ENCODE results near the gene JAG2. TPM values are rescaled to one million over a fixed set of nuclear protein-coding genes. Genes with fewer than 3 reads are reported as not detected.

Gene JAG2
- total RNA-seq, 1 donor from 2014 or later, result 33.6 TPM

- no peak for DNase-seq
- intact Hi-C loops (cut with micrococcal nuclease), result loop anchor here (5.0 kb wide), 1 partner anchor 147 kb away; no protein-coding TSS in a partner anchor
- no peak for ATAC-seq
Observed at GRCh38 chr14:105204931-105205672, 36.5 kb upstream of the JAG2 start.

DNA sequence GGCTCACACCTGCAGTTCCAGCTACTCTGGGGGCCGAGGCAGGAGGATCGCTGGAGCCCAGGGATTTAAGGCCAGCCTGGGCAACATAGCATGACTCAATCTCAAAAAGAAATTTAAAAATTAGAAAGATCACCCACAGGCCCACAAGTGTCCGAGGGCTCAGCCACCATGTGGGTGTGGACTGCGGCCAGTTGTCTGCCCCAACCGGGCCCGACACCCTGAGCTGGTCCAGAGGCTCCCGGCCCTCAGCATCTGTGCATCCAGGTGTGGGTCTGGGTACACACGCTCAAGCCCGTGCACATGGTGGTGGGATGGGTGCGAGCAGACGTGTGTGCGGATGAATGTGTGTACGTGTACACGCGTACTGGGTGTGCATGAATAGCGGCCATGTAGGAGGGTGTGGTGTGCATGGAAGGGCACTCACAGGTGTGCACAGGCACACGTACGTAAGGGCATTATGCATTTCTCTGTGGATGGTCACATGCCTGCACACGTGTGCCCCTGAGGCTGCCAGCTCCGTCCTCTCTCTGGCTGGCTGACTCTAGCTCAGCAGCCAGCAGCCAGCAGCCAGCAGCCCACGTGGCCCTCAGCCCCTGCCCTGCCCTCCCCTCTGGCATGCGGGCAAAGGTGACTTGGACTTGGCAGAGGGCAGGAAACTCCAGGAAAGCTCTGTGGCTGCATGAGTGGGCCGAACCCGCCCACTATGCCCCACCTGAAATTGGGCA is 35.8 kb upstream of the JAG2 start:
- intact Hi-C loops (cut with micrococcal nuclease), result loop anchor here (5.0 kb wide), 1 partner anchor 148 kb away; no protein-coding TSS in a partner anchor
- ATAC-seq, result peak; percentile 80
- peak; percentile 92 for DNase-seq

GRCh38 chr14:105203701-105204100 is 35.1 kb upstream of the JAG2 start:
- ATAC-seq (no peak), DNase-seq (no peak)
- intact Hi-C loops (cut with micrococcal nuclease), result loop anchor here (5.0 kb wide), 1 partner anchor 149 kb away; no protein-coding TSS in a partner anchor

DNA sequence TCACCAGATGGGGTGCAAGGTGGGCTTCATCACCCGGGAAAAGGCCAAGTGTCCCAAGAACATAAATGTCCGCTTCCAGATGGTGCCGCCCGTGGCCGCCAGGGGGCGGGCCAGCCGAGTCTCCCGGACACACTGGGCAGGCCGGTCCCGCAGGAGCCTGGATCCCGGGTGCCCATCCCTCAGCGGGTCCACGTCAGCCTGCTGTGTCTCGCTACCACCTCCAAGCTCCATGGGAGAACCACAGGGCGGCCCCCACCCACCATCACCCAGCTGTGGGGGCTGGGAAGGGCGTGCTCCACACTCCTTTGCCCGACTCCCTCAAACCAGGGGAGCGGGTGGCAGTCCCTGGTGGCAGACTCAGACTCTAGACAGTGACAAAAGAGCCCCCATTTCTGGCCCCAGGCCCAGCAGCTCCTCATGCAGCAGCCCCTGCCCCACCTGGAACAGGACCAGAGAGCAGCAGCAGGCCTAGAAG is 34.5 kb upstream of the JAG2 start:
- peak; percentile 90 for DNase-seq
- intact Hi-C loops (cut with micrococcal nuclease), result loop anchor here (5.0 kb wide), 1 partner anchor 149 kb away; no protein-coding TSS in a partner anchor
- peak; percentile 45 for ATAC-seq

- intact Hi-C loops (cut with micrococcal nuclease), result loop anchor here (5.0 kb wide), 1 partner anchor 150 kb away; no protein-coding TSS in a partner anchor
- DNase-seq (no peak), ATAC-seq (no peak)
Observed at GRCh38 chr14:105201925-105202513, 33.4 kb upstream of the JAG2 start.

GRCh38 chr14:105201156-105201924 is 32.8 kb upstream of the JAG2 start:
- intact Hi-C loops (cut with micrococcal nuclease), result loop anchor here (5.0 kb wide), 1 partner anchor 151 kb away; no protein-coding TSS in a partner anchor
- ATAC-seq (no peak), DNase-seq (no peak)

GRCh38 chr14:105200641-105201040 is 32.1 kb upstream of the JAG2 start:
- ATAC-seq, result no peak
- intact Hi-C loops (cut with micrococcal nuclease), result loop anchor here (5.0 kb wide), 1 partner anchor 152 kb away; no protein-coding TSS in a partner anchor

DNA sequence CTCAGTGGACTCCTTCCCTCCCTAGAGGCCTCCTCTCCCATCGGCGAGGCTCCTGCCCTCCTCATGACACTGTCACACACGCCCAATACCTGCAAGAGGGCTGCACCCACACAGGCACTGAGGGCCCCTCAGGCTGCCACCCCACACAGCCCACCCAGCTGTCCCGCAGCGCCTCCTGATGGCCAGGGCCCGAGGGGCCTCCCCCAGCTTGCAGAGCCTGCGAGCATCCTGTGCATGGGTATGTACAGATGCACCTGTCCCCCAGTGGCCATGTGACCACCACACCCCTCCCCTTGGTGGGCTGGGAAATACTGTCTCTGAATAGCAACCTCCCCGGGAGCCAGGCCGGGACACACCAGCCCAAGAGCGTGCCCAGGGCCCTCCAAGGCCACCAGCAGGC is 31.5 kb upstream of the JAG2 start:
- intact Hi-C loops (cut with micrococcal nuclease), result loop anchor here (5.0 kb wide), 1 partner anchor 152 kb away; no protein-coding TSS in a partner anchor
- ATAC-seq (no peak), DNase-seq (no peak)

More at GRCh38 chr14:105200641-105201040, 32.1 kb upstream of the JAG2 start:
- no peak for DNase-seq

GRCh38 chr14:105199093-105199492 is 30.5 kb upstream of the JAG2 start:
- DNase-seq, result peak; percentile 57
- peak; percentile 6 for ATAC-seq
- intact Hi-C loops (cut with micrococcal nuclease), result no loop called here

GRCh38 chr14:105198588-105198987 is 30.0 kb upstream of the JAG2 start:
- no peak for ATAC-seq
- intact Hi-C loops (cut with micrococcal nuclease), result no loop called here
- no peak for DNase-seq

DNA sequence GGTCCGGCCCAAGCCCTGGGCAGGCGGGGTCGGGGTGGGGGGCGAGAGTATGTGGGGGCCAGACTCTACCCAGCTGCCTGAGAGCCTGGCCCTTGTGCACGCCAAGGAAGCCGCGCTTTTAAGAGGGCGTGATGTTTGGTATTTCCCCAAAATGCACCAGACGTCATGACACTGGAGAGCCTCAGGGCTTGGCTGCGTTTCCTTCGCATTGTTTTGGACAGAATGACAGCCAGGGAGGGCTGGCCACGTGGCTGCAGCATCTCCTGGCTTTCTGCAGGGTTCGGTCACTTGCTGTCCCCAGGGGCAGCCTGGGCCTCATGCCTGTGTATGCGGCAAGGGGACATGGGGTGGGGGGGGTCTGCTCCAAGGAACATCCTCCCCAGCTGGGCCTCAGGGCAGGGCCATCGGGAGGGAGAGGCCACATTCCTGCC is 28.6 kb upstream of the JAG2 start:
- intact Hi-C loops (cut with micrococcal nuclease), result no loop called here
- DNase-seq (peak; percentile 71), ATAC-seq (peak; percentile 47)

DNA sequence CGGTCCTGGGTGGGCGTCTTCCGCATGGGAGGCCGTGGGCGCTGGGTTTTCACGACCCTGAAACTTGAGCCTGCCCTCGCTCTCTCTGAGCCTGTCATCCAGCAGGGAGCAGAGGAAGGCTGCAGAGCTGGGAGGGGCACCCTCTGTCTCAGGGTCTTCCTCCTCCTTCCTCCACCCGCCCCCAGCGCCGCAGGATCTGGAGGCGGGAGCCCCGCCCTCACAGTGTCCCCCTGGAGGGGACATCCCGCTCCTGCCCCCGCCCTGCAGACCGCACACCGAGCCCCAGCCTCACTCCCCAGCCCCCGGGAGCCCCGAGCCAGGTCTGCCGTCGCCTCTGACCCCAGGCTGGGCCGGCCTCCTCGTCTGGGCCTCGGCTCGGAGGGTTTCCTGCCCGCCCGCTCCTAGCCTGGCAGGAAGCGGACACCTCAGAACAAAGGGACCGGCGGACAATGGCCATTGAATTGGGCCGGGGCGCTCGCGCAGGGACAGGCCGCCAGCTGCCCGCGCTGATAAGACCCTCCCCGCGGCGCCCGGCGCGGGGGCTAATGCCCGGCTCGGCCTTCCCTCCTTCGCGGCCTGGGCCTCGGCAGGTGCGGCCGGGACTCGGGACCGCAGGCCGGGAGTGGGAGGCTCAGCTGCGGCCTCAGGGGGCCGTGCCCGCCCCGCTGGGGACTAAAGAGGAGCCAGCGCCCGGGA is 27.8 kb upstream of the JAG2 start:
- ATAC-seq, result peak; percentile 52
- intact Hi-C loops (cut with micrococcal nuclease), result no loop called here

GRCh38 chr14:105195522-105196264 is 27.1 kb upstream of the JAG2 start:
- DNase-seq (no peak), ATAC-seq (no peak)
- intact Hi-C loops (cut with micrococcal nuclease), result no loop called here

More for the DNA sequence above, 27.8 kb upstream of the JAG2 start:
- DNase-seq, result peak; percentile 67

- ATAC-seq, result no peak
- intact Hi-C loops (cut with micrococcal nuclease), result no loop called here
- no peak for DNase-seq
Observed at GRCh38 chr14:105195051-105195450, 26.5 kb upstream of the JAG2 start.

DNA sequence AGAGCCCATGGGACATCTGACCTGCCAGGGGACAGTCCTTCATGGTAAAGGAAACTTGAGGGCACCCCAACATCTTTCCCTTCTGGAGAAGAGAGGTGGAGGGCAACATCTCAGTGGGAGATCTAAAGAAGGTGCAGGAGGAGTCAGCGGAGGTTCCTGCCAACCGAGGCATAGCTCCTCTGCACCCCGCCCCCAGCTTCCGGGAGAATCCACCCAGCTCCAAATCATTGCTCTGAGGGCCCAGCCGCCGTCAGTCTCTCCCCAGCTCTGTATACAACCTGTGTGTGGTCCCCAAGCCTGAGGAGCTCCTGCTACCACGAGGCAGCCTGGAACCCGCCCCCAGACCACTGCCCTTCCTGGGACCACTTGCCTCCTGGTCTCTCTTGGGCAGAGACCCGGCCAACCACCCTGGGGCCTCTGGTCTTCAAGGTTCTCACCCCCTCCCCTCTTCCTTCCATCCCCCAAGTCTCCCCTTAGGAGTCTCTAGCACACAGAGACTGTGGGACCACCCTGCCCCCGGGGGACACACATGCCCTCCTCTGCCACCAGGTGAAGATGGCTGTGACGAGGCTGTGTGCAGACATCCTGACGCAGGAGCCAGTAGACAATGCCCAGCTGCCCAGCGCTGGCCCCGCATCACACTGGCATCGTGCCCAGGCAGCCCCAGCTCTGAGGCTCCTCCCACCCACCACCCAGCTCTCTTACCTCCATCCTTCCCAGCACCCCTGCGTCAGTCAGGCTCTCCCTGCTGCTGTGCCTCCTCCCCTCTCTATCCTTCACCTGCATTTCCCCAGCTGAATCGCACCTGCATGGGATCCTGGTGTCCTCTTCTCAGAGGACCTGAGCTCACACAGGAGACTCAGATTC is 25.6 kb upstream of the JAG2 start:
- DNase-seq (no peak), ATAC-seq (no peak)
- intact Hi-C loops (cut with micrococcal nuclease), result no loop called here

GRCh38 chr14:105192866-105193731 is 24.5 kb upstream of the JAG2 start:
- peak; percentile 11 for ATAC-seq
- intact Hi-C loops (cut with micrococcal nuclease), result no loop called here
- DNase-seq, result no peak

All from left ventricle myocardium superior (tissue), 1 donor.